Stimulated activated CD4-positive, alpha-beta T cell treated with anti-CD3 and anti-CD28 coated beads, Interleukin-1b, Interleukin-23, amount 100 ng/mL, for 1 hour (primary cell): ENCODE data around the gene SPATA1.

Source experiments
- DNase-seq, 2 donors: peaks; one replicate each; pipeline ENCODE4 v3.0.0-alpha.2; 2020; ENCODE audit warnings: low read depth in 2 of 2

SPATA1 gene

DNA sequence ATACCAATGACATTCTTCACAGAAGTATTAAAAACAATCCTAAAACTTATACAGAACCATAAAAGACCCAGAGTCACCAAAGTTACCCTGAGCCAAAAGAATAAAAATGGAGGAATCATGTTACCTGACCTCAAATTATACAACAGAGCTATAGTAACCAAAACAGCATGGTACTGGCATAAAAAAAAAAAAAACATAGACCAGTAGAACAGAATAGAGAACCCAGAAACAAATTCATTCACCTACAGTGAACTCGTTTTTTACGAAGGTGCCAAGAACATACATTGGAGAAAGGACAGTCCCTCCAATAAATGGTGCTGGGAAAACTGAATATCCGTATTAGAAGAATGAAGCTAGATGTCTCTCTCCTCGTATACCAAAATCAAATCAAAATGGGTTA is 2.8 kb downstream of the SPATA1 start:
- DNase-seq, result no peak

DNA sequence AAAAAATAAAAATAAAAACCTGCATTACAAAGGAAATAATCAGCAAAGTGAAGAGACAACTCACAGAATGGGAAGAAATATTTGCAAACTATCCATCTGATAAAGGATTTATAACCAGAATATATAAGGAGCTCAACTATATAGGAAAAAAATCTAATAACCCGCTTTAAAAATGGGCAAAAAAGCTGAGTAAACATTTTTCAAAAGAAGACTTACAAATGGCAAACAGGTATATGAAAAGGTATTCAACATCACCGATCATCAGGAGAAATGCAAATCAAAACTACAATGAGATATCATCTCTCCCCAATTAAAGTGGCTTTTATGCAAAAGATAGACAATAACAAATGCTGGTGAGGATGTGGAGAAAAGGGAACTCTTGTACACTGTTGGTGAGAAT is 4.0 kb downstream of the SPATA1 start:
- no peak for DNase-seq

DNA sequence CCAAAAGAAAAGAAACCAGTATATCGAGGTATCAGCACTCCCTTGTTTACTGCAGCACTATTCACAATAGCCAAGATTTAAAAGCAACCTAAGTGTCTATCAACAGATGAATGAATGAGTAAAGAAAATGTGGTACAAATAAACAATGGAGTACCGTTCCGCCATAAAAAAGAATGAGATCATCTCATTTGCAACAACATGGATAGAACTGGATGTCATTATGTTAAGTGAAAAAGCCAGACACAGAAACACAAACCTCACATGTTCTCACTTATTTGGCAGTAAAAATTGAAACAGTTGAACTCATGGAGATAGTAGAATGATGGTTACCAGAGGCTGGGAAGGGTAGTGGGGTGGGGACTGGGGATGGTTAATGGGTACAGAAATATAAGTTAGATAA is 4.5 kb downstream of the SPATA1 start:
- no peak for DNase-seq

DNA sequence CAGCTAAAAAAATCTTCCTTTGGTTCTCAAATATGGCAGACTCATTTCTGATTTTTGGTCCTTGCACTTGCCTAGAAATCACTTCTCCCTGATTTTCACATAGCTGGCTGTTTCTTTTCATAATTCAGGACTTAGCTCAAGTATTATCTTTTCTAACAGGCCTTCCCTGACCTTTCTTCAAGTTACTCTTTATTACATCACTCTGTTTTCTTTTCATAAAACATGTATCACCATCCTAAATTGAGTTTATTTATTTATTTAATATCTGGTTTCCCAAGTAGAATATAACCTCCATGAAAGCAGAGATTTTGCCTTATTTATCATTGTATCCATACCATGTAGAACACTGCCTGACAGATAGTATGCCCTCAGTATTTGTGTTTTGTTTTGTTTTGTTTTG is 18.4 kb downstream of the SPATA1 start:
- DNase-seq, result no peak

- no peak for DNase-seq
These were observed 19.6 kb downstream of the SPATA1 start for GRCh38 chr1:84525779-84526178.

DNA sequence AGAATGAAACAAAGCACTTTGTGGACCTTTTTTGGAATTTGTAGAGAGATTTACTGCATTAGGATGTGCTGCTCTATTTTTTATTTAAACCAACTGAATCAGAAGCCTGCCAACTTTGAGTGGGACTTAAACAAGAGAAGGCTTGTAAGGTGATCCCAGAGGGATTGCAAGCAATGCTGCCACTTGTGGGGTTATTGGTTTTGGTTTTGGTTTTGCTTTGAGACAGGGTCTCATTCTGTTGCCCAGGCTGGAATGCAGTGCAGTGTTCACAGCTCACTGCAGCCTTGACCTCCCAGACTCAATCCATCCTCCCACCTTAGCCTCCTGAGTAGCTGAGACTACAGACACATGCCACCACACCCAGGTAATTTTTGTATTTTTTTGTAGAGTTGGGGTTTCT is 32.4 kb downstream of the SPATA1 start:
- no peak for DNase-seq

DNA sequence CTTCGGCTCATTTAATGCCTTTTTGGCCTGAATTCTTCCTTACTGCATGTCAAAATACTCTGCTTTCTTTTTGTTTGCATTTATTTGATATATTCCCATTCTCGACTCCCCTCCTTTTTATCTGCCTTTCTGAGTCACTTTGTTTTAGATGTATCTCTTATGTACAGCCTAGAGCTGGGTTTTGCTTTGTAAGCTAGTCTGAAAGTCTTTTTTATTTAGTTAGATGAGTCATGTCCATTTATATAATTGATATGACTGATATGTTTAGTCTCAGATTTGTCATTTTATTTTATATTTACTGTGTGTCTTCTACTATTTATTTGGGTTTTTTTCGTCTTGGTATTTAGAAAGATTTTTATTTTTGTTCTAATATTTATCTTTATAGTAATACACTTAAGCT is 33.8 kb downstream of the SPATA1 start:
- no peak for DNase-seq

GRCh38 chr1:84540759-84541158 is 34.6 kb downstream of the SPATA1 start:
- no peak for DNase-seq

GRCh38 chr1:84541679-84542078 is 35.5 kb downstream of the SPATA1 start:
- DNase-seq, result no peak

DNA sequence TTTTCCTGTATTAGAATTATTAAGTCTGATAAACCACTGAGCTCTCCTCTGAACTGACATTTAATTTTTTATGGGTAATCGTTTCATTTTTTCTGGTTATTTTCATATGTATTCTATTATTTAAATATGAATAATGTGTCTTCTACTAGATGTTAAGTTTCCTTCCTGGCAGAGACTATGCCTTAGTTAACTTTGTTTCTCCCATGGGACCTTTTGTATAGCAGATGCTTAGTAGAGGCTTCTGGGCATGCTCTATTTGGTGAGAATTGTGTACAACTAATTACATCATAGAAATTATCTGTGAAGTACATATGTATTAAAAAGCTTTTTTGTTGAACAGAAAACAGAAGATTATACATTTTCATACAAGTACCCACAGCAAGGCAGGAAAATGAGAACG is 44.6 kb downstream of the SPATA1 start:
- no peak for DNase-seq

GRCh38 chr1:84569216-84569615 is 63.0 kb downstream of the SPATA1 start:
- DNase-seq, result no peak

DNA sequence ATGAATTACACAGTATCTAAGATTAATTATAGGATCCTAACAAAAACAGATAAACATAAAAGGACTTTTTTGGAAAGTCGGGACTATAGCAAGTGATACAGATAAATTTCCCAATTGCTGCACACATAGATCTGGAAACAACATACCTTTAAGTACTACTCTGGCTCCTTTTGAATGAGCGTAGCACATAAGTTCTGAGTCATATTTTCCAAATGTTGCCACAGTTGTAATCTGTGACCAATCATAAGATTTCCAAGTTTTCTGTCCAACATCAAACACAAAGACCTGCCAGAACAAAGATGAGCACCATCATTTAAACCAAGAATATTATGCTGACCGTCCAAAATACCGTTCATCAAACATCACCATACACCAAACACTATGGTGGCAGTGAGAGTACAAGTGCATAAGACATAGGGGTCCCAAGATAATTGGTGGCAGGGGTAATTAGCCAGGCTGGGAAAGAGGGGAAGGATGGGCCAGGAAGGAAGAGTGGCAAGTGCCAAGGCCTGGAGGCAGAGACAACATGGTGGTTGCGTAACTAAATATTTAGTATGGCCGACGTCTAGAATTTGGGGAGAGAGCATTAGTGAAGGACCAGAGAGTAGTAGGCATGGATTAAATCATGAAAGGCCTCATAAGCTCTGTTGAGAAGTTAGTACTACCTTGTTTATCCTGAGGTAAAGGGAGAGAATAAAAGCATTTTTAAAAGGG is 64.4 kb downstream of the SPATA1 start:
- no peak for DNase-seq

DNA sequence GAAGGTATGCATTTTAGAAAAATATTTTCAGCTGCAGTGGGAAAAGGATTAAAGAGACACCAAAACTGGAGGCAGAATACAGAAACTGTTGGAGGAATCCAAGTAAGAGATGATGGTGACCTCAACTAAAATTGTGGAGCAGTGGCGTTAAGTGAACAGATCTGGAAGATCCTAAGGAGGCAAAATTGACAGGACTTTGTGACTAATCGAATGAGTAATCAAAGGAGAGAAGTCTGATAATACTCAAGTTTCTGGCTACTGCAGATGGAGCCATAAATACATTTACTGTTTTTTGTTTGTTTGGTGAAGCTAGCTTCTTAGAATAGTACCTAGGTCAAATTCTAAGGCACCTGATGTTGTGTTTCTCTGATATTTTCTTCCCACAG is 65.0 kb downstream of the SPATA1 start:
- no peak for DNase-seq

DNA sequence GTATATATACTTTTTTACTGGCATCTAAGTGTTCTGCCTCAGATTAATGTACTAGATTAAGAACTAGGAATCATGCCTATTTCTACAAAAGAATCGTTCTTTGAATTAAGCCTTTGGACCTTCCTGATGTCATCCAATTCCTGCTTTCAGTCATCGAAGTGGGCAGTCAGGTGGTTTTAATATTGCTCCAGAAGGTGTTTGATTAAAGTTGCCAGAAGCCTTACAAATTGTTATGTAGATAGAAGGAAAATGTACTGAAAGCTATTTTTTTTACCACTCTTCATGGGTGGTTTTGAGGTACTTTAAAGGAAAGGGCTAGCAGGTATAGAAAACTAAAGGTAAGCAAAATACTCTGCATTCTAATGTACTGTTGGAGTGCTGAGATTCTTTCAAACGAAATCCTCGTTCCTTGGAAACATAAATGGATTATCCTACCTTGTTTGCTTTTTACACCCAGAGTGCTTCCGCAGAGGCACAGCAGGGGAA is 67.3 kb downstream of the SPATA1 start:
- DNase-seq, result no peak

DNA sequence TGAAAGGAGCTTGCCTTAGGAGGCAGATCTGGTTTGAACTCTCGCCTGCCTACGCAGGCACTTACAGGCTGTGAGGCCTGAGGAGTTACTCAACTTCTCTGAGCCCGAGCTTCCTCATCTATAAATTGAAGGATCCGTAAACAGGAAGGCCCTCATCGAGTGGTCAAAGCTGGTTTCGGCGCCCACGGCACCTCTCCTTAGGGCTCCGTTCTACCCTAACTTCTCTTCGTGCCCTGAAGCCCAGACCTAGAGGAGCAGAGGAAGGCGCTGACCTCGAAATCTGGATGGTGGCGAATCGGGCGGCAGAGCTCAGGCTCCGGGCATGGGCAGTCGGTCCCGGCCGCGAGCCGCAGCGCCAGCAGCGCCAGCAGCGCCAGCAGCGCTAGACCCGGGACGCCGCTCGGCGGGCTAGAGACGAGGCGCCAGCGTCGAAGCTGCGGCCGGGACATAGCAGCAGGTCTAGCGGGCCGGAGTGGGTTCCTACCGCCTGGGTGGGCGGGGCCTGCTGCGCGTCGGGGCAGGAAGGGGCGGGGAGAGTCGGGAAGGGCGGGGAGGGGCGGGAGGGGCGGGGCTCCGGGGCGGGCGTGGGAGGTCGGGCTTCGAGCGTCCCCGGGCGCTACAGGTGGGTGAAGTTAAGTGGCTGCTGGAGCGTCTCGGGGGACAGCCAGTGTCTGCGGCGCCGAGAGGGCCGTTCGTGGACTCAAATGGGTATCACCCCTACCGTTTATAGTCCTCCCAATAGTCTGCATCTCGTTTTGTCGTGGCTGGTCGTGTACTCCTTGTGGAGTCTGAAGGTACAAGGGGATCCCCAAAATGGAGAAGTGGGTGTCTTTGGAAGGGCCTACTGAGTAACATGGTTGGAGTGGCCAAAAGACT is 68.0 kb downstream of the SPATA1 start, which contains the start of gene CTBS:
Gene CTBS (minus strand): TSS at position 474 of the 876 bp plus-strand sequence. CDS start 25 bp downstream, at position 449.
- DNase-seq, result peak; percentile 76

GRCh38 chr1:84574936-84575335 is 68.8 kb downstream of the SPATA1 start:
- no peak for DNase-seq

- DNase-seq, result no peak
These were observed 75.5 kb downstream of the SPATA1 start for GRCh38 chr1:84581648-84582047.

- no peak for DNase-seq
These were observed 76.8 kb downstream of the SPATA1 start for GRCh38 chr1:84582802-84583587.

DNA sequence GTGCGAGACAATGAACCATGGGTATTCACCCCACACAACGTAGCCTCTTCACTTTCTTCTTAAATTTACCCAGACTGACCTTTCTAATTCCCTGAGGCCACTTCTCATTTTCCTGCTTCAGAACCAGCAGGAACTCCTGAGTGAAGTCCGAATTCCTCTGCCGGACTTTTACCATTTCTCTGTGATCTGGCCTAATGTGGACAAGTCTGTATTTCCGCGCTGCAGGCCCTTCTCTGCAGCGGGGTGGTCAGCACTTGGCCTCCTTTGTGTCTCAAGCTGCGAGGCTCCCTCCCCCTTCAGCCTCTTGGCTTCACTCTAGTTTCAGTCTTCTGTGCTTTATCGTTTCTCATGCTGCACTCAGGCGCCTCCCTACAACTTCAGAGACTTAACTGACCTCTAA is 77.5 kb downstream of the SPATA1 start:
- DNase-seq, result no peak

DNA sequence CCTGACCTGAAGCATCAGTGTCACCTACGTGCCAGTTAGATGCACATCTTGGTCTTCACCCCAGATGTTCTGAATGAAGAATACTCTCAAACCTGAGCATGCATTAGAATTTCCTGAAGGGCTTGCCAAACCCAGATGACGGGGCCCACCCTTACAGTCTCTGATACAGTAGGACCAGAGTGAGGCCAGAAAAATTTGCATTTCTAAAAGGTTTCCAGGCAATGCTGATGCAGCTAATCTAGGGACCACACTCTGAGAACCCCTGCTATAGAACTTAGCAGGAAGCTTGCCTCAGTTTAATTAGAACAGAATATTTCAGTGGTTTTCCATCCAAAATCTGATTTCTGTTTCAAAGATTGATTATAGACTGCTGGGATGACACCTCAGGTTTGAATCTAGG is 77.9 kb downstream of the SPATA1 start:
- no peak for DNase-seq

DNA sequence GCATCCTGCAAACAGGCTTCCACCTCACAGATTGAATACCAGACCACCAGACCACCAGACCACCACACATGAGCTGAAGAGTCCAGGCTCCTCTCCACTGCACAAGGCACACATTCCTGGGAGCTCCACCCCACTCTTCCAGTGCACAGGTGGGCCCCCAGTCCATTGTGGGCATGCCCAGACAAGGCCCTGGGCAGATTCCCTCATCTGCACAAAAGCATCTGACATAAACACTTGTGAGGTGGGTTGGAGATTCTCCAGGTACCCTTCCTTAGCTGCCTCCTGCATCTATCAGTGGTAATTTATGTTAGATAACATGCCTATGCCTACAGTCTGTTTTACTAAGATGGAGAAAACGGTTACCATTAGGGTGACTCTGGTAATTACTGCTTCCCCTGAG is 79.6 kb downstream of the SPATA1 start:
- DNase-seq, result no peak

DNA sequence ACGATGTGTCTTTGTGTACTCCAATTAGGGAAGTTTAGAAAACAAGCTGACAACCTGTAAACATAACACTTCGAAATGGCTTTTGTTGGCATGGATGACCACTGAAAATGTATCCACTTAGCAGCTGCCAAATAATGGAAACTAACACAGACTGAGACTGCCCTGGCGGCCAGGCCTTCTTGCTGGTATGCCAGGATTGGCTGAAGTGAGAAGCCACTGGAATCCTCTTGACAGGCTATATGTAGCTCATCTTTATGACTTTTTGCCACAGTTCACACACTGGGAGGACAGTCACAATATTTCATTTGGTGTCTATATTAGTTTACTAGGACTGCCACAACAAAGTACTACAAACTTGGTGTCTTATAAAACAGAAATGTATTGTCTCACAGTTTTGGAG is 80.9 kb downstream of the SPATA1 start:
- DNase-seq, result no peak
